Esophagus muscularis mucosa (tissue), 4 donors: ENCODE measurements around the gene SIRPD. TPM values are rescaled to one million over a fixed set of nuclear protein-coding genes. Genes with fewer than 3 reads are reported as not detected.

Source experiments
- DNase-seq: peaks from one replicate; pipeline ENCODE4 v3.0.0-alpha.2; 2017; ENCODE audit errors: extremely low spot score
- H3K27ac ChIP-seq, 4 donors: fragments of 200-600 bp; sonication (generic); replicated peaks in 1 of 4; 1 replicate in 3 of 4; 2 replicates in 1 of 4; pipeline ENCODE4 v1.5.1; 2016 to 2019; ENCODE audit warnings: mild to moderate bottlenecking in 1 of 4
- H3K27me3 ChIP-seq, 4 donors: fragments of 200-600 bp; sonication (generic); one replicate each; pipeline versions ENCODE4 v1.5.1 to v1.6.0; 2016 to 2019
- H3K36me3 ChIP-seq, 4 donors: fragments of 200-600 bp; sonication (generic); one replicate each; pipeline ENCODE4 v1.5.1; 2016 to 2019
- H3K4me1 ChIP-seq, 4 donors: fragments of 200-600 bp; sonication (generic); one replicate each; pipeline ENCODE4 v1.5.1; 2016 to 2019
- H3K4me3 ChIP-seq, 4 donors: fragments of 200-600 bp; sonication (generic); 1 replicate in 2 of 4; 2 replicates in 2 of 4; pipeline ENCODE4 v1.5.1; 2016 to 2019; ENCODE audit warnings: mild to moderate bottlenecking in 4 of 4, moderate library complexity in 1 of 4
- H3K9me3 ChIP-seq, 4 donors: fragments of 200-600 bp; sonication (generic); 1 replicate in 3 of 4; 2 replicates in 1 of 4; pipeline ENCODE4 v1.5.1; 2016 to 2019
- CTCF ChIP-seq, 3 experiments: fragments of 200-600 bp in 2 of 3; fragments of 450-650 bp in 1 of 3; sonication (generic) in 2 of 3; IDR thresholded peaks; one replicate each; pipeline ENCODE4 v1.5.1; 2017 to 2019; ENCODE audit warnings: antibody characterized with exemption in 3 of 3, mild to moderate bottlenecking in 2 of 3, moderate library complexity in 1 of 3
- EP300 ChIP-seq: sonication (generic); formaldehyde crosslinking; IDR thresholded peaks from one replicate; pipeline ENCODE4 v1.6.1; 2017; ENCODE audit warnings: antibody characterized with exemption
- POLR2A ChIP-seq: fragments of 450-650 bp; IDR thresholded peaks from one replicate; pipeline ENCODE4 v1.6.1; 2017; ENCODE audit warnings: antibody characterized with exemption, moderate library complexity, mild to moderate bottlenecking, low read depth
- POLR2AphosphoS5 ChIP-seq, 2 donors: sonication (generic); formaldehyde crosslinking; IDR thresholded peaks; one replicate each; pipeline ENCODE4 v1.6.1; 2017; ENCODE audit warnings: antibody characterized with exemption in 2 of 2
- WGBS: methylation state at CpG from one replicate; pipeline ENCODE4 v1.1.5; 2018; 5-methylcytosine and 5-hydroxymethylcytosine counted together
- intact Hi-C: fragments of 100-400 bp; cut with DNase I; formaldehyde crosslinking; loops from one replicate; pipeline ENCODE4 v1.15.1; 2023
- total RNA-seq, 4 donors: library from RNA; depleted of rRNA; stranded (reverse); fragments of >200 nt; gene quantifications; one replicate each; pipeline versions ENCODE4 v1.1.0 to v1.2.1, GENCODE V29; 2016

SIRPD gene
- total RNA-seq, 4 donors from 2014 or later = not detected

GRCh38 chr20:1517010-1517409 lies 40.5 kb downstream of the SIRPD start:
- Histone ChIP-seq H3K9me3 (no peaks in the 10 kb centered on the region), H3K27me3 (peaks cover 0 to 11% (median 0%) of the 10 kb centered on the region in 4 donors), H3K27ac (no peak overlapping the region), H3K4me3 (no peak overlapping the region), H3K4me1 (no peaks in the 10 kb centered on the region), H3K36me3 (no peaks in the 10 kb centered on the region)
- 70% methylated on average over 5 of the region's 5 CpGs for WGBS
- TF ChIP-seq POLR2AphosphoS5 (IDR thresholded peaks at IDR 0.05) (no peak), EP300 (no peak), POLR2A (no peak), CTCF (IDR thresholded peaks at IDR 0.05) (no peak)
- peak; percentile 50 for DNase-seq
- intact Hi-C loops = no loop called here

DNA sequence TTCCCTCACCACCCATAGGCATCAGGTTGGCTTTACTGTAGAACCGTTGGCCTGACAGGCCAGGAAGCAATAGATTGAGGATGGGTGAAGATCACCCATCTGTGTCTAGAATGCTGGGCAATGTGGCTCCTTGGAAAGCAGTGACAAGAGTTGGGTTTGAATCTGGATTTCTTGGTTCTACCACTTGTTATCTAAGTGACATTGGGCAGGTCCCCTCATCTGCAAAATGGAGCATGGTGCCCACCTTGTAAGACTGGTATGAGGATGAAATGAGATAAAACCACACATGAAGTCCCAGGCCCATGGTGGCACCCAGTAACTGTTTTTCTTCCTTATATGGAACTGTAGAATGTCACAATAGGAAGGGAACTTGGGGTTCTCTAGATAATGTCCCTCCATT lies 43.7 kb downstream of the SIRPD start:
- peaks cover 0 to 11% (median 0%) of the 10 kb centered on the region in 4 donors for H3K27me3 ChIP-seq
- DNase-seq = peak; percentile 91
- H3K4me1 ChIP-seq = no peaks in the 10 kb centered on the region
- no peak overlapping the region for H3K27ac ChIP-seq
- no peak overlapping the region for H3K4me3 ChIP-seq
- TF ChIP-seq POLR2A (no peak), POLR2AphosphoS5 (IDR thresholded peaks at IDR 0.05) (no peak), CTCF (IDR thresholded peaks at IDR 0.05) (no peak), EP300 (no peak)
- H3K9me3 ChIP-seq = no peaks in the 10 kb centered on the region
- H3K36me3 ChIP-seq = no peaks in the 10 kb centered on the region
- 87% methylated on average over 1 of the region's 1 CpG for WGBS
- intact Hi-C loops = no loop called here

GRCh38 chr20:1509237-1509636 lies 48.3 kb downstream of the SIRPD start:
- H3K36me3 ChIP-seq = no peaks in the 10 kb centered on the region
- intact Hi-C loops = no loop called here
- no peak for DNase-seq
- H3K27me3 ChIP-seq = peaks cover 0 to 19% (median 0%) of the 10 kb centered on the region in 4 donors
- H3K27ac ChIP-seq = no peak overlapping the region
- 36% methylated on average over 9 of the region's 9 CpGs for WGBS
- no peaks in the 10 kb centered on the region for H3K4me1 ChIP-seq
- TF ChIP-seq POLR2AphosphoS5 (IDR thresholded peaks at IDR 0.05) (no peak), POLR2A (no peak), EP300 (no peak), CTCF (IDR thresholded peaks at IDR 0.05) (no peak)
- H3K9me3 ChIP-seq = no peaks in the 10 kb centered on the region
- no peak overlapping the region for H3K4me3 ChIP-seq

DNA sequence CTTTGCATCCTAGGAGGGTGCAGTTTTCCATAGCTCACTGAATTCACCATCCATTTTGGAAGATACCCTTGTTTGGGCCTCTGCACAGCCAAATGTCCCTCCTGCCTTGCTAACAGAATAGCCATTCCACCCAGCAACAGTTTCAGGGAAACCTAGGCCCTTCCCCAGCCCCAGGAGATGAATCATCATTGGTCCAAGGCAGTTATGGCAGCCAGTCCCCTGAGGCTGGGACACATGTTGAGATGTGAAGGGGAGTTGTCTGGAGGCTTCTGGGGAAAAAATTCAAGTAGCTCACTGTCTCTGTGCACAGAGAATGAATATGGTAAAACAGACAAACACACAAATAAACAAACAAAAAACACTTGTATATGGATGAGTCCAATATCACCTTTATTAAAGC lies 48.9 kb downstream of the SIRPD start:
- Histone ChIP-seq H3K36me3 (no peaks in the 10 kb centered on the region), H3K4me3 (no peak overlapping the region), H3K9me3 (no peaks in the 10 kb centered on the region), H3K27ac (no peak overlapping the region), H3K27me3 (peaks cover 0 to 17% (median 0%) of the 10 kb centered on the region in 4 donors), H3K4me1 (no peaks in the 10 kb centered on the region)
- DNase-seq = no peak
- intact Hi-C loops = no loop called here
- TF ChIP-seq POLR2A (no peak), EP300 (no peak), POLR2AphosphoS5 (IDR thresholded peaks at IDR 0.05) (no peak), CTCF (IDR thresholded peaks at IDR 0.05) (no peak)

DNA sequence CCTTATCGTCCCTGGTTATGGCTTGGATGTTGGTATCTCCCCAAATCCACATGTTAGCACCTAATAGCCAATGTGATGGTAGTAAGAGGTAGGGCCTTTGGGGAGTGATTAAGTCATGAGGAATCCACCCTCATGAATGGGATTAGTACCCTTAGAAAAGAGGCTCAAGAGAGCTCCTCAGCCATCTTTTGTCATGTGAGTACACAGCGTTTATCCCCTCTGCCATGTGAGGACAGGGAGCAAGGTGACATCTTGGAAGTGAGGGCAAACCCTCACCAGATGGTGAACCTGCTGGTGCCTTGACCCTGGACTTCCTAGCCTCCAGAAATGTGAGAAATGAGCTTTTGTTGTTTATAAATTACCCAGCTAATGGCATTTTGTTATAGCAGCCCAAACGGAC lies 50.2 kb downstream of the SIRPD start:
- H3K4me3 ChIP-seq = no peak overlapping the region
- no peaks in the 10 kb centered on the region for H3K36me3 ChIP-seq
- 65% methylated on average over 3 of the region's 3 CpGs for WGBS
- no peaks in the 10 kb centered on the region for H3K4me1 ChIP-seq
- DNase-seq = no peak
- intact Hi-C loops = no loop called here
- H3K27me3 ChIP-seq = peaks cover 0 to 15% (median 0%) of the 10 kb centered on the region in 4 donors
- TF ChIP-seq POLR2AphosphoS5 (IDR thresholded peaks at IDR 0.05) (no peak), EP300 (no peak)
- H3K9me3 ChIP-seq = peaks cover 0 to 6% (median 0%) of the 10 kb centered on the region in 4 donors
- H3K27ac ChIP-seq = no peak overlapping the region
